H1 (cell line): ENCODE results near the gene AMOTL2. TPM values are rescaled to one million over a fixed set of nuclear protein-coding genes. Genes with fewer than 3 reads are reported as not detected.

Source experiments
- CTCF ChIA-PET: fragments of 300-600 bp; sonication (Branson Sonifier 250); formaldehyde crosslinking; loops from one replicate; lab custom pipeline; 2021; ENCODE audit not compliant: partially characterized antibody; lab: Charles Lee
- POLR2A ChIA-PET: fragments of 300-600 bp; sonication (Branson Sonifier 250); formaldehyde crosslinking; loops from one replicate; lab custom pipeline; 2021; ENCODE audit warnings: inconsistent platforms; ENCODE audit not compliant: partially characterized antibody; lab: Charles Lee
- DNase-seq, 2 experiments: peaks; one replicate each; pipeline versions ENCODE4 v3.0.0 to v3.0.0-alpha.2; 2010 to 2022; ENCODE audit warnings: low spot score in 2 of 2, low read depth in 1 of 2, mixed read lengths in 1 of 2
- FAIRE-seq: peaks from 2 replicates; lab custom pipeline; 2011; peaks lifted over from hg19 to GRCh38; lab: Jason Lieb, UNC
- H2AFZ ChIP-seq: 2 replicates; pipeline ENCODE4 v1.8.1; 2012; ENCODE audit warnings: low read length, inconsistent platforms
- H2AK5ac ChIP-seq: 2 replicates; pipeline ENCODE4 v1.6.1; 2013; ENCODE audit warnings: low read depth, low read length
- H2BK120ac ChIP-seq: replicated peaks from 2 replicates; pipeline ENCODE3; 2013; ENCODE audit warnings: low read depth, low read length, inconsistent platforms
- H2BK12ac ChIP-seq: 2 replicates; pipeline ENCODE4 v1.6.1; 2013; ENCODE audit warnings: low read depth, low read length
- H2BK15ac ChIP-seq: 2 replicates; pipeline ENCODE4 v1.6.1; 2013; ENCODE audit warnings: low read length
- H2BK20ac ChIP-seq: 2 replicates; pipeline ENCODE4 v1.6.1; 2013; ENCODE audit warnings: low read length
- H2BK5ac ChIP-seq: 2 replicates; pipeline ENCODE4 v1.6.1; 2013; ENCODE audit warnings: low read depth, low read length
- H3K14ac ChIP-seq: 2 replicates; pipeline ENCODE4 v1.6.1; 2013; ENCODE audit warnings: inconsistent platforms; ENCODE audit not compliant: insufficient read length
- H3K18ac ChIP-seq: 2 replicates; pipeline ENCODE4 v1.6.1; 2013; ENCODE audit warnings: low read length; ENCODE audit errors: extremely low read depth
- H3K23ac ChIP-seq: 2 replicates; pipeline ENCODE4 v1.6.1; 2013; ENCODE audit warnings: inconsistent platforms; ENCODE audit not compliant: insufficient read length
- H3K23me2 ChIP-seq: 2 replicates; pipeline ENCODE4 v1.6.1; 2013; ENCODE audit warnings: low read depth, low read length
- H3K27ac ChIP-seq: 2 replicates; pipeline ENCODE4 v1.6.1; 2011; ENCODE audit warnings: low read depth, low read length, inconsistent platforms
- H3K27me3 ChIP-seq, 4 experiments: replicated peaks in 1 of 4; 1 replicate in 1 of 4; 2 replicates in 3 of 4; pipeline versions ENCODE4 v1.6.1 to v1.8.1; 2011 to 2013; ENCODE audit warnings: low read length in 3 of 4, mild to moderate bottlenecking in 3 of 4, inconsistent platforms in 2 of 4, mixed read lengths in 2 of 4, moderate library complexity in 1 of 4; ENCODE audit not compliant: control insufficient read depth in 3 of 4, insufficient read depth in 3 of 4; ENCODE audit errors: extremely low read depth in 1 of 4
- H3K36me3 ChIP-seq, 4 experiments: 2 replicates each; pipeline versions ENCODE4 v1.6.1 to v1.8.1; 2011 to 2013; ENCODE audit warnings: mild to moderate bottlenecking in 4 of 4, low read length in 3 of 4, moderate library complexity in 2 of 4, control low read depth in 1 of 4, inconsistent platforms in 1 of 4; ENCODE audit not compliant: insufficient read depth in 4 of 4, control insufficient read depth in 2 of 4
- H3K4ac ChIP-seq: replicated peaks from 2 replicates; pipeline ENCODE3; 2013; ENCODE audit warnings: low read length, low read depth, mixed read lengths, inconsistent platforms; ENCODE audit not compliant: insufficient read length
- H3K4me1 ChIP-seq, 4 experiments: replicated peaks in 1 of 4; 1 replicate in 1 of 4; 2 replicates in 3 of 4; pipeline versions ENCODE4 v1.6.1 to v1.8.1; 2011 to 2013; ENCODE audit warnings: low read length in 3 of 4, inconsistent platforms in 2 of 4, mixed read lengths in 1 of 4; ENCODE audit not compliant: insufficient read depth in 4 of 4, control insufficient read depth in 3 of 4
- H3K4me2 ChIP-seq, 2 experiments: 2 replicates each; pipeline versions ENCODE4 v1.6.1 to v1.8.1; 2011 to 2013; ENCODE audit warnings: low read depth in 2 of 2, low read length in 2 of 2, control low read depth in 1 of 2, inconsistent platforms in 1 of 2, mild to moderate bottlenecking in 1 of 2; ENCODE audit not compliant: insufficient read depth in 1 of 2
- H3K4me3 ChIP-seq, 4 experiments: fragments of 200-600, 300-600 bp in 1 of 4; sonication (generic), shearing (Covaris generic), sonication (Bioruptor Twin) in 1 of 4; 2 replicates each; pipeline versions ENCODE4 v1.5.1 to v1.8.1; 2011 to 2016; ENCODE audit warnings: low read length in 4 of 4, low read depth in 3 of 4, control low read depth in 2 of 4, inconsistent platforms in 2 of 4, mild to moderate bottlenecking in 2 of 4, mixed read lengths in 1 of 4, moderate library complexity in 1 of 4; ENCODE audit not compliant: insufficient read depth in 2 of 4; ENCODE audit errors: extremely low read depth in 1 of 4
- H3K56ac ChIP-seq: replicated peaks from 2 replicates; pipeline ENCODE3; 2013; ENCODE audit warnings: low read depth, mild to moderate bottlenecking, mixed read lengths, low read length, inconsistent platforms; ENCODE audit not compliant: insufficient read length
- H3K79me1 ChIP-seq: 2 replicates; pipeline ENCODE4 v1.6.1; 2013; ENCODE audit warnings: low read depth, low read length, control low read depth
- H3K79me2 ChIP-seq, 2 experiments: 2 replicates each; pipeline versions ENCODE4 v1.6.1 to v1.8.1; 2012 to 2013; ENCODE audit warnings: low read length in 2 of 2, mild to moderate bottlenecking in 2 of 2, inconsistent platforms in 1 of 2; ENCODE audit not compliant: insufficient read depth in 2 of 2, control insufficient read depth in 1 of 2
- H3K9ac ChIP-seq, 4 experiments: replicated peaks in 1 of 4; 1 replicate in 1 of 4; 2 replicates in 3 of 4; pipeline versions ENCODE4 v1.6.1 to v1.8.1; 2011 to 2013; ENCODE audit warnings: low read depth in 3 of 4, low read length in 3 of 4, control low read depth in 2 of 4, mild to moderate bottlenecking in 2 of 4, moderate library complexity in 2 of 4, inconsistent platforms in 1 of 4; ENCODE audit errors: extremely low read depth in 1 of 4
- H3K9me3 ChIP-seq, 2 experiments: 2 replicates each; pipeline versions ENCODE4 v1.6.1 to v1.8.1; 2012 to 2013; ENCODE audit warnings: mild to moderate bottlenecking in 2 of 2, moderate library complexity in 2 of 2, control low read depth in 1 of 2, inconsistent platforms in 1 of 2, low read depth in 1 of 2, low read length in 1 of 2, mixed read lengths in 1 of 2; ENCODE audit not compliant: insufficient read depth in 2 of 2
- H4K20me1 ChIP-seq, 2 experiments: replicated peaks in 1 of 2; 2 replicates each; pipeline versions ENCODE3 to v1.8.1; 2011 to 2013; ENCODE audit warnings: inconsistent platforms in 2 of 2, low read length in 2 of 2, mild to moderate bottlenecking in 1 of 2; ENCODE audit not compliant: insufficient read depth in 2 of 2, control insufficient read depth in 1 of 2
- H4K5ac ChIP-seq: 2 replicates; pipeline ENCODE4 v1.6.1; 2013; ENCODE audit warnings: low read length, low read depth, mixed read lengths, inconsistent platforms; ENCODE audit not compliant: insufficient read length
- H4K8ac ChIP-seq: 2 replicates; pipeline ENCODE4 v1.8.0; 2013; ENCODE audit warnings: mild to moderate bottlenecking, moderate library complexity, low read length, inconsistent platforms; ENCODE audit not compliant: insufficient read depth; ENCODE audit errors: extremely low read depth
- H4K91ac ChIP-seq: replicated peaks from 2 replicates; pipeline ENCODE3; 2013; ENCODE audit warnings: low read length, mixed read lengths, inconsistent platforms; ENCODE audit not compliant: insufficient read length
- CREB1 ChIP-seq: IDR thresholded peaks from 2 replicates; pipeline ENCODE4 v1.6.1; 2012; ENCODE audit warnings: inconsistent platforms
- POLR2A ChIP-seq, 2 experiments: IDR thresholded peaks; 1 replicate in 1 of 2; 2 replicates in 1 of 2; pipeline ENCODE4 v1.6.1; 2011; ENCODE audit warnings: low read depth in 2 of 2, low read length in 2 of 2, mild to moderate bottlenecking in 2 of 2; ENCODE audit errors: control extremely low read depth in 1 of 2
- POLR2AphosphoS5 ChIP-seq: IDR thresholded peaks from 2 replicates; pipeline ENCODE4 v1.6.1; 2011; ENCODE audit warnings: low read depth, low read length
- WGBS, 2 experiments: shearing (Covaris generic) in 1 of 2; methylation state at CpG; one replicate each; pipeline versions ENCODE4 v1.1.6 to v1.1.7; 2013 to 2015; ENCODE audit warnings: low lambda C conversion rate in 2 of 2, mixed read lengths in 2 of 2, inconsistent platforms in 1 of 2, low coverage in 1 of 2, missing lambda C conversion rate in 1 of 2; ENCODE audit not compliant: insufficient replicate concordance in 2 of 2, insufficient coverage in 1 of 2, insufficient read length in 1 of 2; ENCODE audit errors: extremely low coverage in 1 of 2, missing lambda C conversion rate in 1 of 2; 5-methylcytosine and 5-hydroxymethylcytosine counted together
- polyA plus RNA-seq, 7 experiments: library from polyadenylated mRNA; depleted of rRNA in 3 of 7; stranded (reverse) in 5 of 7; unstranded in 2 of 7; fragments of >200 nt in 5 of 7; fragments of 200-250 nt in 2 of 7; gene quantifications; 1 replicate in 5 of 7; 2 replicates in 1 of 7; 4 replicates in 1 of 7; pipeline versions ENCODE4 v1.2.1 to v1.2.3, GENCODE V29; 2011 to 2013; ENCODE audit warnings: missing spikeins in 2 of 7, mixed read lengths in 2 of 7
- total RNA-seq: library from RNA; stranded (reverse); fragmentation: NEBNext Ultra II Directional; extraction: Animal tissue kit (Norgen Biotek cat#: 25700); gene quantifications from 2 replicates; pipeline ENCODE4 v1.2.1, GENCODE V29; 2021

AMOTL2 gene
- total and polyA plus RNA-seq, 2 of the 8 experiments (the other 6 are each of a cell fraction or from before 2014, with no cell fraction given): 19.0 to 63.7 TPM

DNA sequence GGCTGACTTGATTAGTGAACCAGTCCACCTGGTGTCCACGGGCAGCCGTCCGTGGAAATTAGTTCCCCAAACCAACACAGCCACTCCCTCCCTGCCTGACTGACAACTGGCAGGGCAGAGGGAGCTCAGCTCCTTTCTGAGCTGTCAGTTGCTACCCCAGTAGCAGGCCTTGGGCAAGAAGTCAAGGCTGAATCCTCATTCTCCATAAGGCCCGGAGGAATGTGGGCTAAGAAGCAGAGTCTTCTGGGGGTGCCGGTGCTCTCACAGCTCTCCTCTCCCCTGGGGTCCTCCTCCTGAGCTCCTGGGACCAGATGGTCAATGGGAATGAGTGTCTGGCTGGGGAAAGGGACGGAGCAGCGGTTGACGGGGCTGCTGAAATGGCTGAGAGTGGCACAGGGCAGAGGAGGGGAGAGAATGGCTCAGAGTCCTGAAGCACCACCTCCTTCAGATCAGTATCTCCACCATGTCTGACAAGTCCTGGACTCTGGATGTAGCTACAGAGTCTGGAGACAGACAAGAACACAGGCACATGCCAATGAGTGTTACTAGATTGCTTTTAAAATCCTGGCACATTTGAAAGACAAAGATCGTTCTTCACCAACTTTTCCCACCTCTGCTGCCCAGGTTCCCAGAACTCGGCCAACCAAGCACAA, 16.9 kb downstream of the AMOTL2 start:
- no peak overlapping the region for H2BK120ac ChIP-seq
- H3K14ac ChIP-seq: no peak overlapping the region
- TF ChIP-seq CREB1: no peak
- peak in 1 of 2 experiments; percentile 15; a peak in 1 of 3 replicates for TF ChIP-seq POLR2A (IDR thresholded peaks at IDR 0.05; ENCODE audit: control extremely low read depth in 1 of 2, low read depth in 2 of 2, low read length in 2 of 2)
- TF ChIP-seq POLR2AphosphoS5: peak; percentile 3; the same call in 1 of the 2 replicates
- H2BK5ac ChIP-seq: peak overlapping the region; percentile 47
- WGBS, 2 experiments: 83% methylated on average over 10 of the region's 10 CpGs; no CpG with 5 or more reads in 1 of the 2 experiments
- no peak overlapping the region for H3K23ac ChIP-seq
- POLR2A ChIA-PET: interaction anchor here (0.6 to 45.2 kb wide), 7 partner anchors 8 to 975 kb away, joined by 3 to 1731 read pairs (median 5); partner anchors contain the start of gene AMOTL2
- no peaks in the 10 kb centered on the region for H3K27me3 ChIP-seq
- no peak overlapping the region for H2BK15ac ChIP-seq
- H3K9me3 ChIP-seq: no peaks in the 10 kb centered on the region
- H3K56ac ChIP-seq: no peak overlapping the region
- FAIRE-seq (no peak), DNase-seq (no peak)
- no peak overlapping the region for H4K5ac ChIP-seq
- peaks cover 0 to 10% (median 3%) of the 10 kb centered on the region in 4 experiments; a peak in 6 of 7 replicates for H3K4me1 ChIP-seq
- H3K4me2 ChIP-seq: no peak overlapping the region
- H2AK5ac ChIP-seq: no peak overlapping the region
- no peak overlapping the region for H3K18ac ChIP-seq
- 0 out of 2 replicates have a peak overlapping the region, but pooled peaks have one; percentile 6 for H2BK20ac ChIP-seq
- no peak overlapping the region for H4K91ac ChIP-seq
- no peak overlapping the region for H2AFZ ChIP-seq
- peaks cover 1 to 15% of the 10 kb centered on the region in 2 experiments for H4K20me1 ChIP-seq
- H3K36me3 ChIP-seq: peaks cover 45 to 84% (median 65%) of the 10 kb centered on the region in 4 experiments
- peak overlapping the region; percentile 22; the same call in 1 of the 2 replicates for H2BK12ac ChIP-seq
- CTCF ChIA-PET: interaction anchor here (0.9 to 13.1 kb wide), 12 partner anchors 9 to 116 kb away, joined by 3 to 144 read pairs (median 10); partner anchors contain the start of gene AMOTL2
- no peak overlapping the region for H3K4ac ChIP-seq
- peak overlapping the region; percentile 23; the same call in 1 of the 2 replicates for H3K27ac ChIP-seq
- H4K8ac ChIP-seq: no peak overlapping the region
- H3K79me1 ChIP-seq: peaks cover 2% of the 10 kb centered on the region; the same call in 1 of the 2 replicates
- H3K23me2 ChIP-seq: no peaks in the 10 kb centered on the region
- H3K4me3 ChIP-seq: no peak overlapping the region
- H3K9ac ChIP-seq: no peak overlapping the region
- no peaks in the 10 kb centered on the region for H3K79me2 ChIP-seq
